ENCODE results near the gene LYVE1.

DNA sequence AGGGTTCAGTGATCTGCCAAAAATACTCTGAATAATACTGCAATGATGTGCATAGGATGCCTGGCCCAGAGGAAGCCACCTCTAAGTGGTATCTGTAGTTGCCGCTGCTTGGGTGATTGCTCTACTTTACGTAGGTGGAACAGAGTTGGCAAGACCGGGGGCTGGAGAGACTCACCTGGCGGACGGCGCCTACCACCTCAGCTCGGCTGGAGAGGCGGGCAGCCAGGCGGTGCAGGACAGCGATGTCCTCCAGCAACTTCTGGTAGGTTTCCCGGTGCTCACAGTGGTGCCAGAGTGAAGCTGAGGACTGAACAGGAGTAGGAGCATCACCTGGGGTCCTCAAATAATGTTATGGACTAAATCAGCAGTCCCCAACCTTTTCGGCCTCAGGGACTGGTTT, 34.5 kb upstream of the LYVE1 start:
- TF ChIP-seq, protein P1, sequence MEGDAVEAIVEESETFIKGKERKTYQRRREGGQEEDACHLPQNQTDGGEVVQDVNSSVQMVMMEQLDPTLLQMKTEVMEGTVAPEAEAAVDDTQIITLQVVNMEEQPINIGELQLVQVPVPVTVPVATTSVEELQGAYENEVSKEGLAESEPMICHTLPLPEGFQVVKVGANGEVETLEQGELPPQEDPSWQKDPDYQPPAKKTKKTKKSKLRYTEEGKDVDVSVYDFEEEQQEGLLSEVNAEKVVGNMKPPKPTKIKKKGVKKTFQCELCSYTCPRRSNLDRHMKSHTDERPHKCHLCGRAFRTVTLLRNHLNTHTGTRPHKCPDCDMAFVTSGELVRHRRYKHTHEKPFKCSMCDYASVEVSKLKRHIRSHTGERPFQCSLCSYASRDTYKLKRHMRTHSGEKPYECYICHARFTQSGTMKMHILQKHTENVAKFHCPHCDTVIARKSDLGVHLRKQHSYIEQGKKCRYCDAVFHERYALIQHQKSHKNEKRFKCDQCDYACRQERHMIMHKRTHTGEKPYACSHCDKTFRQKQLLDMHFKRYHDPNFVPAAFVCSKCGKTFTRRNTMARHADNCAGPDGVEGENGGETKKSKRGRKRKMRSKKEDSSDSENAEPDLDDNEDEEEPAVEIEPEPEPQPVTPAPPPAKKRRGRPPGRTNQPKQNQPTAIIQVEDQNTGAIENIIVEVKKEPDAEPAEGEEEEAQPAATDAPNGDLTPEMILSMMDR (conservative IDR thresholded peaks at IDR 0.05; ENCODE audit: low read depth, low read length), result no peak
- no peak for TF ChIP-seq EZH2 (IDR thresholded peaks at IDR 0.05; ENCODE audit: borderline replicate concordance, low read depth, low read length, poor library complexity, severe bottlenecking)

All from A673 (cell line).